Breast epithelium (tissue), 3 donors: ENCODE results near the gene GNB1L.

Experiments
- POLR2A ChIP-seq: fragments of 450-650 bp; IDR thresholded peaks from one replicate; pipeline ENCODE4 v1.6.1; 2016; ENCODE audit warnings: antibody characterized with exemption, mild to moderate bottlenecking, moderate library complexity
- POLR2AphosphoS5 ChIP-seq, 3 donors: sonication (generic); formaldehyde crosslinking; IDR thresholded peaks; one replicate each; pipeline ENCODE4 v1.6.1; 2017; ENCODE audit warnings: antibody characterized with exemption in 3 of 3
- TF ChIP-seq, protein P1 (sequence below), 3 donors: fragments of 450-650 bp; IDR thresholded peaks; one replicate each; pipeline ENCODE4 v1.5.1; 2016 to 2017; ENCODE audit warnings: antibody characterized with exemption in 3 of 3, mild to moderate bottlenecking in 3 of 3, moderate library complexity in 3 of 3

DNA sequence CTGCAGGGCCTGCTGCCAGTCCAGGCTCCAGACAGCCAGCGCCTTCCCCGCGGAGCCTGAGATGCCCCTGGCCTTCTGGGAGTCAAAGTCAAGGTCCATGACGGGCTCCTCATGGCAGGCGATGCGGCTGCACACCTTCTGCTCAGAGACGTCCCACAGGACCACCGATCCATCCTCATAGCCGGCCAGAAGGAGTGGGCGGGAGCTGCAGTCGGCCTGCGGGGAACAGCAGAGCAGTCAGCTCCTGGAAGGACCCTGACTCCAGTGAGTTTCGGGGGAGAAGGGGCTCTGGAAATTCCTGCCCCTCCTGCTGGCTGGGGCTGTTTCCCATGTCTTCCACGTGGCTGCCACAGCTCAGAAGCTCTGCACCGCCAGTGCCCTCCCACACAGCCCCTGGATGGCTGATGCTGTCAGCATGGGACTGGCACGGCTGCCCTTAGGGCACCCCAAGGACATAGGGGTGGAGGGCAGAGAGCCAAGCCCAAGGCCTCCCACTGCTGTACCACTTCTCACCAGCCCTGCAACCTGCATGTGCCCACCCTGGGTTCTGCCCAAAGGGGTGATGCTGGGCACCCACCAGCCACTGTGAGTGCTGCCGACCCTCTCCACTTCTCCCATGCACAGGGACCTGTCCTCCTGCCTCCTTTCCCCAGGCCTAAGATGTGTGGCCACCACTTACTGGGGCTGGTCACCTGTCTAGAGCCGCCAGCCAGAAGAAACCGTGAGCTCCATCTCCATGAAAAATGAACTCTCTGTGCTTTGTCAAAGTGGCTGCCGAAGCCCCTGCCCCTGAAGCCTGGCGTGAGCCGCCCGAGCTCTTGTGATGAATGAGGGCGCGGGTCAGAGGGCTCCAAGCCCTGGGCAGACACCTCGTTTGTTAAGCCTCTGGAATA is 52.4 kb downstream of the GNB1L start:
- TF ChIP-seq, protein P1, sequence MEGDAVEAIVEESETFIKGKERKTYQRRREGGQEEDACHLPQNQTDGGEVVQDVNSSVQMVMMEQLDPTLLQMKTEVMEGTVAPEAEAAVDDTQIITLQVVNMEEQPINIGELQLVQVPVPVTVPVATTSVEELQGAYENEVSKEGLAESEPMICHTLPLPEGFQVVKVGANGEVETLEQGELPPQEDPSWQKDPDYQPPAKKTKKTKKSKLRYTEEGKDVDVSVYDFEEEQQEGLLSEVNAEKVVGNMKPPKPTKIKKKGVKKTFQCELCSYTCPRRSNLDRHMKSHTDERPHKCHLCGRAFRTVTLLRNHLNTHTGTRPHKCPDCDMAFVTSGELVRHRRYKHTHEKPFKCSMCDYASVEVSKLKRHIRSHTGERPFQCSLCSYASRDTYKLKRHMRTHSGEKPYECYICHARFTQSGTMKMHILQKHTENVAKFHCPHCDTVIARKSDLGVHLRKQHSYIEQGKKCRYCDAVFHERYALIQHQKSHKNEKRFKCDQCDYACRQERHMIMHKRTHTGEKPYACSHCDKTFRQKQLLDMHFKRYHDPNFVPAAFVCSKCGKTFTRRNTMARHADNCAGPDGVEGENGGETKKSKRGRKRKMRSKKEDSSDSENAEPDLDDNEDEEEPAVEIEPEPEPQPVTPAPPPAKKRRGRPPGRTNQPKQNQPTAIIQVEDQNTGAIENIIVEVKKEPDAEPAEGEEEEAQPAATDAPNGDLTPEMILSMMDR (IDR thresholded peaks at IDR 0.05) = no peak
- TF ChIP-seq POLR2A (no peak), POLR2AphosphoS5 (IDR thresholded peaks at IDR 0.05) (no peak)
